ENCODE results near the gene ACTRT2. TPM values are rescaled to one million over a fixed set of nuclear protein-coding genes. Genes with fewer than 3 reads are reported as not detected.

ACTRT2 gene
- total RNA-seq = not detected in 2 replicates

GRCh38 chr1:3021233-3021671 lies at the start of gene ACTRT2:
Gene ACTRT2, plus strand, starts transcription at chr1:3021467. Its CDS starts 220 bp downstream, at chr1:3021687.

GRCh38 chr1:3068564-3069431 lies 47.5 kb downstream of the ACTRT2 start, which contains the start of gene PRDM16:
Gene PRDM16, plus strand, starts transcription at chr1:3069203. Its CDS starts 57 bp downstream, at chr1:3069260.

Other genes with a start within 250 kb of the ACTRT2 start
- gene TTC34, start 219.8 kb upstream of the ACTRT2 start, total RNA-seq = 0.11 and 0.12 TPM in 2 replicates
- 0.25 and 0.66 TPM in 2 replicates for gene PRDM16, start 47.7 kb downstream of the ACTRT2 start, total RNA-seq

All from uterine smooth muscle cell (primary cell).